ENCODE results near the gene MTCH1. TPM values are rescaled to one million over a fixed set of nuclear protein-coding genes. Genes with fewer than 3 reads are reported as not detected.

Gene MTCH1
- total and polyA plus RNA-seq, 9 of the 15 experiments (the other 6 are each of a cell fraction or from before 2014, with no cell fraction given), result 7.9 to 161 (median 118) TPM

DNA sequence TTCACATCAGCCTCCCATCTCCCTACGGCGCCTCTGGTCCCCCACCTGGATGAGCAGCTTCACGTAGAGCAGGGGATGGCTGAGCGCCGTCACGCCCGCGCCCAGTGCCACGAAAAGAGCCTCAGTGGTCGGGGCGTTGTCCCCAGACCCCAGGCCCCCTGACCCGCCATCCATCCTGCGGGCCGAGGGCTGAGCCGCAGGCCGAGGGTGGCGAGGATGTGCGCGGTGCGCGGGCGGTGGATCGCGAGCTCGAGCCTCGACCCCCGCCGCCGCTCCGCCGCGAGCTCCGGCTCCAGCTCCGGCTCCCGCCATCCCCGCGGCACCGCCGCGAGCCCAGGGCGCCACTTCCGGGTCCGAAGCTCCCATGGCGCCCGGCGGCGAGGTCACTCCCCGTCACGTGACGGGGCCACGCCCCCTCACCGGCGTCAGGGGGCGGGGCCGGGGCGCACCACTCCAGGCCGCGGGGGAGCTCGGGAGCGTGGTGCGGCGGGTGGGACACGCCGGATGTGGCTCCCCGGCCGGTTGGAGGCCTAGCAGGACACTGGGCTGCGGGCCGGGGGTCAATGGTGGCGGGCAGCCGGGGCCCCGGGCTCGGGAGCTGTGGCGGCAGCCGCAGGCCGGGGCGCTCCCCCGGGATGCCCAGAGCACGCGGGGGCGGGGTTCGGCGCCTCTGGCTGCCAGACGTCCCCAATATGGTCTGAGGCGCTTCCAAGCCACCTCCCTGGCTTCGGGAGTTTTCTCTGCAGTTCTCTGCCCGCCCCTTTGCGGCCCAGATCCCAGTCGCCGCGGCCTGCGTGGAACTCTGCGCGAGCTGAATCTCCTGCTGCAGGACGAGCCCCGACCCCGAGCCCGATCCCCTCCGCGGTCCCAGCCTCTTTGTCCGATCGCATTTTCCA, at the start of gene MTCH1 (continued):
- TF ChIP-seq, protein P1, sequence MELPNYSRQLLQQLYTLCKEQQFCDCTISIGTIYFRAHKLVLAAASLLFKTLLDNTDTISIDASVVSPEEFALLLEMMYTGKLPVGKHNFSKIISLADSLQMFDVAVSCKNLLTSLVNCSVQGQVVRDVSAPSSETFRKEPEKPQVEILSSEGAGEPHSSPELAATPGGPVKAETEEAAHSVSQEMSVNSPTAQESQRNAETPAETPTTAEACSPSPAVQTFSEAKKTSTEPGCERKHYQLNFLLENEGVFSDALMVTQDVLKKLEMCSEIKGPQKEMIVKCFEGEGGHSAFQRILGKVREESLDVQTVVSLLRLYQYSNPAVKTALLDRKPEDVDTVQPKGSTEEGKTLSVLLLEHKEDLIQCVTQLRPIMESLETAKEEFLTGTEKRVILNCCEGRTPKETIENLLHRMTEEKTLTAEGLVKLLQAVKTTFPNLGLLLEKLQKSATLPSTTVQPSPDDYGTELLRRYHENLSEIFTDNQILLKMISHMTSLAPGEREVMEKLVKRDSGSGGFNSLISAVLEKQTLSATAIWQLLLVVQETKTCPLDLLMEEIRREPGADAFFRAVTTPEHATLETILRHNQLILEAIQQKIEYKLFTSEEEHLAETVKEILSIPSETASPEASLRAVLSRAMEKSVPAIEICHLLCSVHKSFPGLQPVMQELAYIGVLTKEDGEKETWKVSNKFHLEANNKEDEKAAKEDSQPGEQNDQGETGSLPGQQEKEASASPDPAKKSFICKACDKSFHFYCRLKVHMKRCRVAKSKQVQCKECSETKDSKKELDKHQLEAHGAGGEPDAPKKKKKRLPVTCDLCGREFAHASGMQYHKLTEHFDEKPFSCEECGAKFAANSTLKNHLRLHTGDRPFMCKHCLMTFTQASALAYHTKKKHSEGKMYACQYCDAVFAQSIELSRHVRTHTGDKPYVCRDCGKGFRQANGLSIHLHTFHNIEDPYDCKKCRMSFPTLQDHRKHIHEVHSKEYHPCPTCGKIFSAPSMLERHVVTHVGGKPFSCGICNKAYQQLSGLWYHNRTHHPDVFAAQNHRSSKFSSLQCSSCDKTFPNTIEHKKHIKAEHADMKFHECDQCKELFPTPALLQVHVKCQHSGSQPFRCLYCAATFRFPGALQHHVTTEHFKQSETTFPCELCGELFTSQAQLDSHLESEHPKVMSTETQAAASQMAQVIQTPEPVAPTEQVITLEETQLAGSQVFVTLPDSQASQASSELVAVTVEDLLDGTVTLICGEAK (IDR thresholded peaks at IDR 0.05), result 0 out of 2 replicates have a peak, but pooled peaks have one; percentile 43
- TF ChIP-seq, protein P1 (CRISPR knock-in tag; IDR thresholded peaks at IDR 0.05), result no peak
- TF ChIP-seq TAF7 (tag; IDR thresholded peaks at IDR 0.05) (peak; percentile 73), ZNF282 (CRISPR knock-in tag; IDR thresholded peaks at IDR 0.05) (peak; percentile 84; the same call in 1 of the 2 replicates), ZNF780A (CRISPR knock-in tag; IDR thresholded peaks at IDR 0.05) (no peak), ZNF324 (CRISPR knock-in tag; IDR thresholded peaks at IDR 0.05) (no peak), ZNF134 (CRISPR knock-in tag; conservative IDR thresholded peaks at IDR 0.05) (no peak)
- TF ChIP-seq, protein P2, sequence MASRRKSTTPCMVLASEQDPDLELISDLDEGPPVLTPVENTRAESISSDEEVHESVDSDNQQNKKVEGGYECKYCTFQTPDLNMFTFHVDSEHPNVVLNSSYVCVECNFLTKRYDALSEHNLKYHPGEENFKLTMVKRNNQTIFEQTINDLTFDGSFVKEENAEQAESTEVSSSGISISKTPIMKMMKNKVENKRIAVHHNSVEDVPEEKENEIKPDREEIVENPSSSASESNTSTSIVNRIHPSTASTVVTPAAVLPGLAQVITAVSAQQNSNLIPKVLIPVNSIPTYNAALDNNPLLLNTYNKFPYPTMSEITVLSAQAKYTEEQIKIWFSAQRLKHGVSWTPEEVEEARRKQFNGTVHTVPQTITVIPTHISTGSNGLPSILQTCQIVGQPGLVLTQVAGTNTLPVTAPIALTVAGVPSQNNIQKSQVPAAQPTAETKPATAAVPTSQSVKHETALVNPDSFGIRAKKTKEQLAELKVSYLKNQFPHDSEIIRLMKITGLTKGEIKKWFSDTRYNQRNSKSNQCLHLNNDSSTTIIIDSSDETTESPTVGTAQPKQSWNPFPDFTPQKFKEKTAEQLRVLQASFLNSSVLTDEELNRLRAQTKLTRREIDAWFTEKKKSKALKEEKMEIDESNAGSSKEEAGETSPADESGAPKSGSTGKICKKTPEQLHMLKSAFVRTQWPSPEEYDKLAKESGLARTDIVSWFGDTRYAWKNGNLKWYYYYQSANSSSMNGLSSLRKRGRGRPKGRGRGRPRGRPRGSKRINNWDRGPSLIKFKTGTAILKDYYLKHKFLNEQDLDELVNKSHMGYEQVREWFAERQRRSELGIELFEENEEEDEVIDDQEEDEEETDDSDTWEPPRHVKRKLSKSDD (conservative IDR thresholded peaks at IDR 0.05; ENCODE audit: low read length), result peak; percentile 64; the same call in 1 of the 2 replicates
- TF ChIP-seq, protein P3, sequence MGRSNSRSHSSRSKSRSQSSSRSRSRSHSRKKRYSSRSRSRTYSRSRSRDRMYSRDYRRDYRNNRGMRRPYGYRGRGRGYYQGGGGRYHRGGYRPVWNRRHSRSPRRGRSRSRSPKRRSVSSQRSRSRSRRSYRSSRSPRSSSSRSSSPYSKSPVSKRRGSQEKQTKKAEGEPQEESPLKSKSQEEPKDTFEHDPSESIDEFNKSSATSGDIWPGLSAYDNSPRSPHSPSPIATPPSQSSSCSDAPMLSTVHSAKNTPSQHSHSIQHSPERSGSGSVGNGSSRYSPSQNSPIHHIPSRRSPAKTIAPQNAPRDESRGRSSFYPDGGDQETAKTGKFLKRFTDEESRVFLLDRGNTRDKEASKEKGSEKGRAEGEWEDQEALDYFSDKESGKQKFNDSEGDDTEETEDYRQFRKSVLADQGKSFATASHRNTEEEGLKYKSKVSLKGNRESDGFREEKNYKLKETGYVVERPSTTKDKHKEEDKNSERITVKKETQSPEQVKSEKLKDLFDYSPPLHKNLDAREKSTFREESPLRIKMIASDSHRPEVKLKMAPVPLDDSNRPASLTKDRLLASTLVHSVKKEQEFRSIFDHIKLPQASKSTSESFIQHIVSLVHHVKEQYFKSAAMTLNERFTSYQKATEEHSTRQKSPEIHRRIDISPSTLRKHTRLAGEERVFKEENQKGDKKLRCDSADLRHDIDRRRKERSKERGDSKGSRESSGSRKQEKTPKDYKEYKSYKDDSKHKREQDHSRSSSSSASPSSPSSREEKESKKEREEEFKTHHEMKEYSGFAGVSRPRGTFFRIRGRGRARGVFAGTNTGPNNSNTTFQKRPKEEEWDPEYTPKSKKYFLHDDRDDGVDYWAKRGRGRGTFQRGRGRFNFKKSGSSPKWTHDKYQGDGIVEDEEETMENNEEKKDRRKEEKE (IDR thresholded peaks at IDR 0.05; ENCODE audit: borderline replicate concordance in 1 of 2, control insufficient read depth in 1 of 2, low read depth in 2 of 2, low read length in 1 of 2), result peak in 1 of 2 experiments; percentile 88; a peak in 2 of 4 replicates
- TF ChIP-seq, protein P4, sequence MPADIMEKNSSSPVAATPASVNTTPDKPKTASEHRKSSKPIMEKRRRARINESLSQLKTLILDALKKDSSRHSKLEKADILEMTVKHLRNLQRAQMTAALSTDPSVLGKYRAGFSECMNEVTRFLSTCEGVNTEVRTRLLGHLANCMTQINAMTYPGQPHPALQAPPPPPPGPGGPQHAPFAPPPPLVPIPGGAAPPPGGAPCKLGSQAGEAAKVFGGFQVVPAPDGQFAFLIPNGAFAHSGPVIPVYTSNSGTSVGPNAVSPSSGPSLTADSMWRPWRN (IDR thresholded peaks at IDR 0.05; ENCODE audit: low read depth), result no peak
